Ascending aorta (tissue), 2 donors: ENCODE data around the gene HOXB4. TPM values are rescaled to one million over a fixed set of nuclear protein-coding genes. Genes with fewer than 3 reads are reported as not detected.
A peak's percentile ranks its signal among the peaks of the same experiment; 100 is the strongest.

Experiments
- DNase-seq, 2 donors: peaks; one replicate each; pipeline ENCODE4 v3.0.0-alpha.2; 2019; ENCODE audit warnings: low spot score in 2 of 2
- H3K27ac ChIP-seq, 2 donors: fragments of 200-600 bp; sonication (generic); one replicate each; pipeline ENCODE4 v1.5.1; 2016 to 2017; ENCODE audit warnings: mild to moderate bottlenecking in 1 of 2
- H3K27me3 ChIP-seq: fragments of 200-600 bp; sonication (generic); one replicate; pipeline ENCODE4 v1.5.1; 2017
- H3K36me3 ChIP-seq, 2 donors: fragments of 200-600 bp; sonication (generic); one replicate each; pipeline ENCODE4 v1.5.1; 2016
- H3K4me1 ChIP-seq, 2 donors: fragments of 200-600 bp; sonication (generic); one replicate each; pipeline ENCODE4 v1.5.1; 2016 to 2017; ENCODE audit warnings: mild to moderate bottlenecking in 1 of 2
- H3K4me3 ChIP-seq, 2 donors: fragments of 200-600 bp; sonication (generic); one replicate each; pipeline ENCODE4 v1.5.1; 2016 to 2017; ENCODE audit warnings: mild to moderate bottlenecking in 1 of 2
- H3K9me3 ChIP-seq, 2 donors: fragments of 200-600 bp; sonication (generic); one replicate each; pipeline ENCODE4 v1.5.1; 2016
- CTCF ChIP-seq, 3 experiments: fragments of 200-600 bp in 2 of 3; fragments of 450-650 bp in 1 of 3; sonication (generic) in 2 of 3; IDR thresholded peaks; one replicate each; pipeline ENCODE4 v1.5.1; 2016 to 2019; ENCODE audit warnings: antibody characterized with exemption in 3 of 3, mild to moderate bottlenecking in 1 of 3, moderate library complexity in 1 of 3
- intact Hi-C: fragments of 100-400 bp; cut with DNase I; formaldehyde crosslinking; loops from one replicate; pipeline ENCODE4 v1.15.1; 2023
- total RNA-seq: library from RNA; depleted of rRNA; stranded (reverse); fragments of >200 nt; gene quantifications from one replicate; pipeline ENCODE4 v1.1.0, GENCODE V29; 2016

Gene HOXB4
- total RNA-seq, 1 donor from 2014 or later, result 20.4 TPM

DNA sequence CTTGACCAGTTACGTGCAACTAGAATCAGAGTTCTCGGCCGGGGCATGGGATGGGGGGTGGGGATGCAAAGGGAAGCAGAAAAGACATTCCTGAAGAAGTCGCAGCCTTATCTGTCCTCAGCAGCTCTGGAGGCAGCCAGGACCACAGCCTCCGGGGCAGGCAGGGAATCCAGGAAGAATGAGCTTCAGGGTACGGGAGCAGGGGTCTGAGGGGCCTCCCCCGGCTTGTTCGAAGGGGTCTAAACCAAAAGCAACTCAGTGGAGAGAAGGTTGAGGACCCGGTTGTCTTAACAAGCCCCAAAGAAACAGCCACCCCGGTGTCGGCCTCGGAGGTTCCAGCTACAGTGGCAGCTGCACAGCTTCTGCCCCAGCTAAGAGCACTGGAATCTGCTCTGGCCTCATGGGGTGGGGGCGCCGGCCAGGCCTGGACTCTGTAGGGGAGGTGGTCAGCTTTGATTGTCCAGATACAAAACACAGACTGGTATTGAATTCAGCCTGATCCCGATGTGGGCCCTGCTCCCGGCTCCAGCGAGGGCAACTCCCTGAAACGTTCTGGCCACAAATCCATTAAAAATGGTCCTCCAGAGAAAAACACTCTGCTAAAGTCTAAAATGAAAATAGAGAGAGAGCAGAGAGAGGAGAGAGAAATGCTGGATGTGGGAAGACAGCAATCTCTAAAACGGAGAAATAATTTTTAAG is 7.7 kb downstream of the HOXB4 start:
- Histone ChIP-seq H3K27me3 (no peaks in the 10 kb centered on the region), H3K36me3 (no peaks in the 10 kb centered on the region), H3K27ac (peak overlapping the region; percentile 93 to 97), H3K4me3 (peak overlapping the region; percentile 46 to 75), H3K9me3 (no peaks in the 10 kb centered on the region), H3K4me1 (peaks cover 2 to 84% of the 10 kb centered on the region in 2 donors)
- DNase-seq, result no peak
- intact Hi-C loops, result loop anchor here (2.0 kb wide), 1 partner anchor 16 kb away; no protein-coding TSS in a partner anchor
- no peak for TF ChIP-seq CTCF (IDR thresholded peaks at IDR 0.05)

DNA sequence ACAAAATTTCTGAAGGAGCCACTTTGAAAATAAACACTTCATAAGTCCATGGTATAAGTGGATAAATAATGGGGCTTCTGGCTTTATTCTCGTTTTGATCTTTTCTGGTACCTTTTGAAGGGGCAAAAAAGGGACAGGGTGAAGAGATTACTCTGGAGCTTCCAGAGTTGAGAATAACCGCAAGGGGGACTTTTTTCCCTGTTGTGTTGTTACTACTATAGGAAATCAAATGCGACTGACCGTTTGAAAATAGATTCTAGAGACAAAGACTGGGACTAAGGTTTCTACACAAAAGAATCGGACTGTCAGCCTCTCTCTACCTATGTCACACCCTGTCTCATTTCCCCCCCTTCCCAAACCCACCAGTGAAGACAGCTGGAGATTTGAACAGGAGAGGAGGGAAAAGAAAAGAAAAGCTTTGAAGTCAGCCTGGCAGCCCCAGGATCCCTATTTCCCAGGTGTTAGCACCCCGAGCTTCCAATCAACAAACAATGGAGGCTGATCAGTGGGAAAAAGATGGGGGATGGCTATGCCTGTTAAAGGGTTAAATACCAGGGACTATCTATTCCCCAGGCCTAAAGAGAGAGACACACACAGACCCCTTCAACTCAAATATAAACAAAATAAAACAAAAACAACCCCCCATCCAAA is 8.4 kb downstream of the HOXB4 start:
- Histone ChIP-seq H3K4me3 (peak overlapping the region; percentile 46 to 75), H3K36me3 (no peaks in the 10 kb centered on the region), H3K4me1 (peaks cover 2 to 85% of the 10 kb centered on the region in 2 donors), H3K9me3 (no peaks in the 10 kb centered on the region), H3K27ac (peak overlapping the region; percentile 93 to 97), H3K27me3 (no peaks in the 10 kb centered on the region)
- DNase-seq, result no peak
- intact Hi-C loops, result loop anchor here (2.0 kb wide), 1 partner anchor 15 kb away; no protein-coding TSS in a partner anchor
- no peak for TF ChIP-seq CTCF (IDR thresholded peaks at IDR 0.05)

DNA sequence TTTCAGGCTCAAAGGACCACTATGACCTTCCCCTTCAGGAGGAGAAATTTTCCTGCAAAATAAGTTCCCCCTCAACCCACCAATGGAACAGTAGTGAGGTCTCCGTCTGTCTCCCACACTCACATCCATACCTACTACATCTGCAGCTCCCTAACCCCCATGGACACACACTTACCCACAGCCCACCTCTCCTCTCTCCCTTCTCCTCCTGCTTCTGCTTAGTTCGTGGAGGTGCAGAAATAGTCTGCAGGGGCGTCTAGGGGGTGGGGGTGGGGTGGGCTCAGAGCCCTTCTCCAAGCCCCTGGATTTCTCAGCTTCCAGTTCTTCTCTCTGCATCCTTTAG is 8.9 kb downstream of the HOXB4 start:
- DNase-seq, result no peak
- H3K9me3 ChIP-seq, result no peaks in the 10 kb centered on the region
- intact Hi-C loops, result no loop called here
- no peaks in the 10 kb centered on the region for H3K27me3 ChIP-seq
- H3K4me3 ChIP-seq, result peak overlapping the region; percentile 35 to 75
- H3K27ac ChIP-seq, result peak overlapping the region; percentile 93 to 97
- H3K36me3 ChIP-seq, result no peaks in the 10 kb centered on the region
- TF ChIP-seq CTCF (IDR thresholded peaks at IDR 0.05), result no peak
- H3K4me1 ChIP-seq, result peaks cover 2 to 80% of the 10 kb centered on the region in 2 donors

DNA sequence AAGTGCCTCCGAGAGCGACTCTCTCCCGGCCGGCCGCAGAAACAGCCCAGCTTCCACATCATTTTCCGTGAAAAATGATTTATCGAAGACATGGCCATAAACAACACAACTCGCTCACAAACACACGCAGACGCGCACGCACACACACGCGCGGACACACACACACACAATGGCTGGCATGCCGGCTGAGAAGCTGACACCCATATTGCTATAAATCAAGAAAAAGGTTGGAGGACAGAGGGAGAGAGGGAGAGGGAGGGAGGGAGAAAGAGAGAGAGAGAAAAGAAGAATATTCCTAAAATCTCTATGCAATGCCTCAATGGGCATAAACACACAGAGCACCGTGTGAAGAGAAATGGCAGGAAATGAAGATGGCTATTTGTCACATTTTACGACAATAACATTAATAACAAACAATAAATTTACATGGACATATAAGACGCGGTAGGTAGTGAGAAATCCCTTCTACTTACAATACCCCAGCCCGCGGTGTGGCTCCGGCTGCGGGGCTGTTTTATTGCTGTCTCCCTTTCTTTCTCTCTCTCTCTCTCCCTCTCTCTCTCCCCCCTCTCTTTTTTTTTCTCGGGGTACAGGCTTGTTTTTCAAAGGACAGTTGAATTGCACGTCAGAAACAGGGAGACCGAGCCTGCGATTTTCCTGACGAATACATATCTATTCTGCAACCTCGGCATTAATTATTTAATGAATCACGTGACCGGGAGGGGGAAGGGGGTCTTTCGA is 9.5 kb downstream of the HOXB4 start:
- no peaks in the 10 kb centered on the region for H3K27me3 ChIP-seq
- no peak for DNase-seq
- no peaks in the 10 kb centered on the region for H3K36me3 ChIP-seq
- H3K4me3 ChIP-seq, result peak overlapping the region; percentile 35 to 75
- TF ChIP-seq CTCF (IDR thresholded peaks at IDR 0.05), result no peak
- H3K27ac ChIP-seq, result peak overlapping the region; percentile 93 to 97
- H3K4me1 ChIP-seq, result peaks cover 2 to 79% of the 10 kb centered on the region in 2 donors
- intact Hi-C loops, result no loop called here
- no peaks in the 10 kb centered on the region for H3K9me3 ChIP-seq

DNA sequence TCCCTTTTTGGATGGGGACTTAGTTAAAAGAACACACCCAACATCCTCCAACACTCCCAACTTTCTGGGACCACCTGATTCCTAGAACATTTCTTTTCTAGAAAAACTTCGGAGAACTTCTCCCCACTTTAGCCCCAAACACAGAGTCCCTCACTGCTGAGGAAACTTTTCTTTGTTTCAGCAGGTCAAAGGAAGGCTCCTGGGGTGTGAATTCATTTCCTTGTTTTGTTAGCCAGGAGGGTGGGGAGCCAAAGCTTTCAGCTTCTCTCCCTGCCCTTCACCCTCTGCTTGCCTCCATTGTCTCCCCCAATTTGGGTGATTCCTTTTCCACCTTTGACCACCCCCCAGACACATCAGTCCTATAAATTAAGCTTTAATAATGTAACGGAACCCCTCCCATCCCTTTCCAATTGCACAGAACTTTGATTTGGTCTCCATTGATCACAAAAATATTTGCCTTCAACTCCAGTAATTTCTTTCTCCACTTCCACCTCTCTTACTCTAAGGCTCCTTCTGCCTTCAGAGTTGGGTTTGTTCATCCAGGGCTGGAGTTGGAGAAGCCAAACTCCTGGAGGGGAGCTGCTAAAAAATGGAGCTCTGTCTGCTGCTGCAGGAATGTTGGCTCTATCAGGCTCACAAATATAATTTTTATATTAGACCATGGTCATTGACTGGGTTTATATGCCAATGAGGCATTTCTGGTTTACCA is 10.3 kb downstream of the HOXB4 start:
- DNase-seq, result no peak

More for the DNA sequence above, 10.3 kb downstream of the HOXB4 start:
- intact Hi-C loops, result no loop called here
- no peaks in the 10 kb centered on the region for H3K27me3 ChIP-seq
- H3K9me3 ChIP-seq, result no peaks in the 10 kb centered on the region
- H3K36me3 ChIP-seq, result no peaks in the 10 kb centered on the region
- peaks cover 2 to 77% of the 10 kb centered on the region in 2 donors for H3K4me1 ChIP-seq
- H3K27ac ChIP-seq, result peak overlapping the region; percentile 93 to 97
- peak overlapping the region in 1 of 2 donors; percentile 75 for H3K4me3 ChIP-seq
- no peak for TF ChIP-seq CTCF (IDR thresholded peaks at IDR 0.05)
